Stimulated activated memory B cell treated with anti-CD40 and anti-IgM and Interleukin-4, amounts not matched to agents 10 μg/mL and 1 μg/mL and 100 μg/mL, for 72 hours (primary cell): ENCODE results near the gene ATF7IP.

Experiments used
- ATAC-seq: fragments of 150-1000 bp; cut with Tn5 transposase; 2 replicates; pipeline ENCODE4 v1.10.0; 2021
- H3K27ac Mint-ChIP-seq: one replicate; pipeline ENCODE4 v1.8.0; 2022; ENCODE audit warnings: mild to moderate bottlenecking, mixed read lengths
- H3K27me3 Mint-ChIP-seq: one replicate; pipeline ENCODE4 v1.8.0; 2022; ENCODE audit warnings: mixed read lengths
- H3K36me3 Mint-ChIP-seq: one replicate; pipeline ENCODE4 v1.8.0; 2022; ENCODE audit warnings: mixed read lengths
- H3K4me1 Mint-ChIP-seq: one replicate; pipeline ENCODE4 v1.8.0; 2022; ENCODE audit warnings: mixed read lengths
- H3K4me3 Mint-ChIP-seq: one replicate; pipeline ENCODE4 v1.8.0; 2022; ENCODE audit warnings: mild to moderate bottlenecking, moderate library complexity, mixed read lengths
- H3K9me3 Mint-ChIP-seq: one replicate; pipeline ENCODE4 v1.8.0; 2022; ENCODE audit warnings: mixed read lengths

ATF7IP gene

GRCh38 chr12:14460212-14460841 lies 94.8 kb downstream of the ATF7IP start:
- no peak for ATAC-seq
- H3K4me3 Mint-ChIP-seq = no peak overlapping the region
- H3K4me1 Mint-ChIP-seq = peaks cover 6% of the 10 kb centered on the region
- no peaks in the 10 kb centered on the region for H3K9me3 Mint-ChIP-seq
- H3K36me3 Mint-ChIP-seq = peaks cover 62% of the 10 kb centered on the region
- no peaks in the 10 kb centered on the region for H3K27me3 Mint-ChIP-seq
- H3K27ac Mint-ChIP-seq = peak overlapping the region; percentile 32

GRCh38 chr12:14471497-14471896 lies 106.0 kb downstream of the ATF7IP start:
- Mint-ChIP-seq H3K4me3 (no peak overlapping the region), H3K27me3 (no peaks in the 10 kb centered on the region), H3K27ac (no peak overlapping the region), H3K9me3 (peaks cover 18% of the 10 kb centered on the region), H3K36me3 (peaks cover 84% of the 10 kb centered on the region), H3K4me1 (no peaks in the 10 kb centered on the region)
- no peak for ATAC-seq

- H3K4me3 Mint-ChIP-seq = no peak overlapping the region
- H3K36me3 Mint-ChIP-seq = peaks cover 86% of the 10 kb centered on the region
- peaks cover 18% of the 10 kb centered on the region for H3K9me3 Mint-ChIP-seq
- H3K27me3 Mint-ChIP-seq = no peaks in the 10 kb centered on the region
- ATAC-seq = no peak
- no peaks in the 10 kb centered on the region for H3K4me1 Mint-ChIP-seq
- no peak overlapping the region for H3K27ac Mint-ChIP-seq
Measured at GRCh38 chr12:14473707-14474287, 108.3 kb downstream of the ATF7IP start.

- no peak overlapping the region for H3K27ac Mint-ChIP-seq
- peaks cover 67% of the 10 kb centered on the region for H3K36me3 Mint-ChIP-seq
- no peaks in the 10 kb centered on the region for H3K27me3 Mint-ChIP-seq
- H3K4me1 Mint-ChIP-seq = no peaks in the 10 kb centered on the region
- H3K9me3 Mint-ChIP-seq = peaks cover under 1% of the 10 kb centered on the region
- no peak overlapping the region for H3K4me3 Mint-ChIP-seq
- no peak for ATAC-seq
Measured at GRCh38 chr12:14479004-14479403, 113.5 kb downstream of the ATF7IP start.

GRCh38 chr12:14481201-14481600 lies 115.7 kb downstream of the ATF7IP start:
- Mint-ChIP-seq H3K27me3 (no peaks in the 10 kb centered on the region), H3K27ac (no peak overlapping the region), H3K36me3 (peaks cover 60% of the 10 kb centered on the region), H3K4me3 (no peak overlapping the region), H3K4me1 (no peaks in the 10 kb centered on the region), H3K9me3 (no peaks in the 10 kb centered on the region)
- ATAC-seq = no peak

- no peaks in the 10 kb centered on the region for H3K27me3 Mint-ChIP-seq
- no peaks in the 10 kb centered on the region for H3K9me3 Mint-ChIP-seq
- no peak for ATAC-seq
- H3K27ac Mint-ChIP-seq = no peak overlapping the region
- no peaks in the 10 kb centered on the region for H3K4me1 Mint-ChIP-seq
- H3K4me3 Mint-ChIP-seq = no peak overlapping the region
- peaks cover 69% of the 10 kb centered on the region for H3K36me3 Mint-ChIP-seq
Measured at GRCh38 chr12:14482361-14482760, 116.9 kb downstream of the ATF7IP start.

GRCh38 chr12:14482886-14483285 lies 117.4 kb downstream of the ATF7IP start:
- peaks cover 69% of the 10 kb centered on the region for H3K36me3 Mint-ChIP-seq
- H3K4me3 Mint-ChIP-seq = no peak overlapping the region
- H3K27me3 Mint-ChIP-seq = no peaks in the 10 kb centered on the region
- H3K9me3 Mint-ChIP-seq = no peaks in the 10 kb centered on the region
- no peak overlapping the region for H3K27ac Mint-ChIP-seq
- H3K4me1 Mint-ChIP-seq = no peaks in the 10 kb centered on the region
- ATAC-seq = no peak

GRCh38 chr12:14495326-14495725 lies 129.8 kb downstream of the ATF7IP start:
- Mint-ChIP-seq H3K27me3 (no peaks in the 10 kb centered on the region), H3K36me3 (peaks cover 76% of the 10 kb centered on the region), H3K4me3 (no peak overlapping the region), H3K4me1 (no peaks in the 10 kb centered on the region), H3K27ac (no peak overlapping the region), H3K9me3 (no peaks in the 10 kb centered on the region)
- no peak for ATAC-seq

GRCh38 chr12:14505626-14506596 lies 140.4 kb downstream of the ATF7IP start:
- H3K36me3 Mint-ChIP-seq = peaks cover 25% of the 10 kb centered on the region
- H3K4me1 Mint-ChIP-seq = no peaks in the 10 kb centered on the region
- no peak overlapping the region for H3K4me3 Mint-ChIP-seq
- ATAC-seq = no peak
- H3K9me3 Mint-ChIP-seq = no peaks in the 10 kb centered on the region
- H3K27ac Mint-ChIP-seq = no peak overlapping the region
- H3K27me3 Mint-ChIP-seq = no peaks in the 10 kb centered on the region

GRCh38 chr12:14510574-14510973 lies 145.1 kb downstream of the ATF7IP start:
- no peaks in the 10 kb centered on the region for H3K36me3 Mint-ChIP-seq
- H3K4me1 Mint-ChIP-seq = no peaks in the 10 kb centered on the region
- H3K27me3 Mint-ChIP-seq = no peaks in the 10 kb centered on the region
- H3K9me3 Mint-ChIP-seq = no peaks in the 10 kb centered on the region
- no peak overlapping the region for H3K27ac Mint-ChIP-seq
- ATAC-seq = no peak
- no peak overlapping the region for H3K4me3 Mint-ChIP-seq

GRCh38 chr12:14514154-14514842 lies 148.8 kb downstream of the ATF7IP start:
- H3K36me3 Mint-ChIP-seq = peaks cover 4% of the 10 kb centered on the region
- peaks cover 3% of the 10 kb centered on the region for H3K9me3 Mint-ChIP-seq
- H3K4me3 Mint-ChIP-seq = no peak overlapping the region
- H3K27me3 Mint-ChIP-seq = no peaks in the 10 kb centered on the region
- ATAC-seq = no peak
- no peaks in the 10 kb centered on the region for H3K4me1 Mint-ChIP-seq
- H3K27ac Mint-ChIP-seq = no peak overlapping the region

- no peak overlapping the region for H3K27ac Mint-ChIP-seq
- peaks cover 11% of the 10 kb centered on the region for H3K36me3 Mint-ChIP-seq
- peaks cover 3% of the 10 kb centered on the region for H3K9me3 Mint-ChIP-seq
- H3K27me3 Mint-ChIP-seq = no peaks in the 10 kb centered on the region
- H3K4me1 Mint-ChIP-seq = no peaks in the 10 kb centered on the region
- H3K4me3 Mint-ChIP-seq = no peak overlapping the region
- ATAC-seq = no peak
Measured at GRCh38 chr12:14514946-14515345, 149.5 kb downstream of the ATF7IP start.

- Mint-ChIP-seq H3K4me1 (no peaks in the 10 kb centered on the region), H3K36me3 (peaks cover 46% of the 10 kb centered on the region), H3K4me3 (no peak overlapping the region), H3K27ac (no peak overlapping the region), H3K27me3 (no peaks in the 10 kb centered on the region), H3K9me3 (peaks cover 25% of the 10 kb centered on the region)
- ATAC-seq = no peak
Measured at GRCh38 chr12:14521822-14522221, 156.3 kb downstream of the ATF7IP start.

GRCh38 chr12:14525964-14526363 lies 160.5 kb downstream of the ATF7IP start:
- no peak overlapping the region for H3K27ac Mint-ChIP-seq
- H3K4me3 Mint-ChIP-seq = no peak overlapping the region
- no peaks in the 10 kb centered on the region for H3K4me1 Mint-ChIP-seq
- H3K27me3 Mint-ChIP-seq = no peaks in the 10 kb centered on the region
- peaks cover 34% of the 10 kb centered on the region for H3K36me3 Mint-ChIP-seq
- ATAC-seq = no peak
- H3K9me3 Mint-ChIP-seq = peaks cover 20% of the 10 kb centered on the region

- no peak overlapping the region for H3K4me3 Mint-ChIP-seq
- no peak overlapping the region for H3K27ac Mint-ChIP-seq
Measured at GRCh38 chr12:14532152-14532551, 166.7 kb downstream of the ATF7IP start.

More at GRCh38 chr12:14532152-14532551, 166.7 kb downstream of the ATF7IP start:
- peak; percentile 31 for ATAC-seq
- Mint-ChIP-seq H3K36me3 (peaks cover 6% of the 10 kb centered on the region), H3K9me3 (peaks cover 3% of the 10 kb centered on the region), H3K27me3 (no peaks in the 10 kb centered on the region), H3K4me1 (no peaks in the 10 kb centered on the region)
